Spleen (tissue), 11 donors: ENCODE results near the gene CHMP1B. TPM values are rescaled to one million over a fixed set of nuclear protein-coding genes. Genes with fewer than 3 reads are reported as not detected.

Experiments
- DNase-seq: peaks from one replicate; pipeline ENCODE4 v3.0.0-alpha.2; 2020
- H3K27ac ChIP-seq, 8 donors: fragments of 200-600 bp; sonication (generic) in 7 of 8; 1 replicate in 4 of 8; 2 replicates in 4 of 8; pipeline versions ENCODE4 v1.5.0 to v1.8.0; 2016 to 2021; ENCODE audit warnings: inconsistent platforms in 4 of 8, mild to moderate bottlenecking in 4 of 8, moderate library complexity in 1 of 8
- H3K27me3 ChIP-seq, 7 donors: fragments of 200-600 bp; sonication (generic) in 6 of 7; replicated peaks in 1 of 7; 1 replicate in 4 of 7; 2 replicates in 3 of 7; pipeline versions ENCODE4 v1.5.0 to v1.8.0; 2016 to 2021; ENCODE audit warnings: inconsistent platforms in 3 of 7, mild to moderate bottlenecking in 1 of 7
- H3K36me3 ChIP-seq, 6 donors: fragments of 200-600 bp; sonication (generic) in 5 of 6; 1 replicate in 4 of 6; 2 replicates in 2 of 6; pipeline versions ENCODE4 v1.5.0 to v1.8.0; 2016 to 2021; ENCODE audit warnings: inconsistent platforms in 2 of 6
- H3K4me1 ChIP-seq, 6 donors: fragments of 200-600 bp; sonication (generic) in 5 of 6; 1 replicate in 3 of 6; 2 replicates in 3 of 6; pipeline versions ENCODE4 v1.5.0 to v1.8.0; 2016 to 2021; ENCODE audit warnings: inconsistent platforms in 3 of 6
- H3K4me3 ChIP-seq, 8 donors: fragments of 200-600 bp; sonication (generic) in 7 of 8; 1 replicate in 4 of 8; 2 replicates in 4 of 8; pipeline versions ENCODE4 v1.5.0 to v1.8.0; 2016 to 2021; ENCODE audit warnings: inconsistent platforms in 4 of 8, mild to moderate bottlenecking in 4 of 8, moderate library complexity in 2 of 8
- H3K9me3 ChIP-seq, 8 donors: fragments of 200-600 bp; sonication (generic) in 7 of 8; 1 replicate in 4 of 8; 2 replicates in 4 of 8; pipeline versions ENCODE4 v1.5.0 to v1.8.0; 2016 to 2021; ENCODE audit warnings: inconsistent platforms in 4 of 8
- CTCF ChIP-seq, 11 experiments: fragments of 200-600 bp in 7 of 11; fragments of 450-650 bp in 4 of 11; sonication (generic) in 4 of 11; IDR thresholded peaks in 8 of 11; conservative IDR thresholded peaks in 3 of 11; 1 replicate in 7 of 11; 2 replicates in 4 of 11; pipeline versions ENCODE4 v1.4.0 to v1.8.0; 2016 to 2021; ENCODE audit warnings: antibody characterized with exemption in 11 of 11, inconsistent platforms in 4 of 11, mild to moderate bottlenecking in 1 of 11
- POLR2A ChIP-seq, 3 donors: fragments of 450-650 bp; IDR thresholded peaks; one replicate each; pipeline ENCODE4 v1.5.1; 2017; ENCODE audit warnings: antibody characterized with exemption in 3 of 3, mild to moderate bottlenecking in 1 of 3
- POLR2AphosphoS5 ChIP-seq, 3 donors: sonication (generic); formaldehyde crosslinking; IDR thresholded peaks; one replicate each; pipeline ENCODE4 v1.5.1; 2017; ENCODE audit warnings: antibody characterized with exemption in 3 of 3
- WGBS, 5 donors: extraction: QIAGEN DNeasy Blood & Tissue Kit in 3 of 5; methylation state at CpG; one replicate each; pipeline versions ENCODE4 v1.1.5 to v1.1.7; 2013 to 2018; 5-methylcytosine and 5-hydroxymethylcytosine counted together
- intact Hi-C: fragments of 100-400 bp; cut with DNase I; formaldehyde crosslinking; loops from one replicate; pipeline ENCODE4 v1.15.0; 2023; ENCODE audit warnings: low total_unique reads
- polyA plus RNA-seq, 3 donors: library from polyadenylated mRNA; stranded (reverse); fragments of 200-250 nt; gene quantifications; one replicate each; pipeline ENCODE4 v1.2.1, GENCODE V29; 2013
- total RNA-seq, 7 donors: library from RNA; depleted of rRNA in 3 of 7; stranded (reverse); fragments of >200 nt in 3 of 7; fragmentation: NEBNext Ultra II Directional in 4 of 7; extraction: Animal tissue kit (Norgen Biotek cat#: 25700) in 4 of 7; gene quantifications; one replicate each; pipeline versions ENCODE4 v1.1.0 to v1.2.1, GENCODE V29; 2016 to 2021
- donor health status: healthy with polysubstance abuse.
- donor health status: DM: no; HTN: no; CAD: no; lungs with moderate emphysema.
- donor health status: DM: no; HTN: no; CAD: no.
- donor health status: Bipolar disorder and iron deficiency.
- donor health status: healthy.
- donor health status: DM: no; HTN: no; CAD: no.
- donor health status: DM: yes; HTN: yes; CAD: no.

CHMP1B gene
- total and polyA plus RNA-seq, 10 donors: 33.1 to 58.0 (median 38.7) TPM

GRCh38 chr18:11860594-11861450 lies 9.6 kb downstream of the CHMP1B start:
- WGBS, 5 donors: 75 to 89% (median 86%) methylated on average over 16 to 17 of the region's 17 CpGs
- peaks cover 0 to 8% (median 0%) of the 10 kb centered on the region in 6 donors for H3K36me3 ChIP-seq

GRCh38 chr18:11861583-11862288 lies 10.5 kb downstream of the CHMP1B start:
- intact Hi-C loops: no loop called here
- Histone ChIP-seq H3K4me1 (peaks cover 0 to 20% (median 7%) of the 10 kb centered on the region in 6 donors), H3K36me3 (no peaks in the 10 kb centered on the region), H3K27ac (no peak overlapping the region), H3K4me3 (no peak overlapping the region), H3K27me3 (no peaks in the 10 kb centered on the region), H3K9me3 (no peaks in the 10 kb centered on the region)
- peak; percentile 52 for DNase-seq
- no peak for TF ChIP-seq CTCF (IDR thresholded peaks at IDR 0.05 in 8 of 11, conservative IDR thresholded peaks at IDR 0.05 in 3 of 11)
- no peak for TF ChIP-seq POLR2A (IDR thresholded peaks at IDR 0.05)
- 87 to 93% (median 92%) methylated on average over 19 to 20 of the region's 20 CpGs for WGBS, 5 donors

More at GRCh38 chr18:11860594-11861450, 9.6 kb downstream of the CHMP1B start:
- intact Hi-C loops: no loop called here
- H3K4me1 ChIP-seq: peaks cover 0 to 28% (median 8%) of the 10 kb centered on the region in 6 donors
- TF ChIP-seq CTCF (IDR thresholded peaks at IDR 0.05 in 8 of 11, conservative IDR thresholded peaks at IDR 0.05 in 3 of 11): no peak
- H3K4me3 ChIP-seq: no peak overlapping the region
- peak; percentile 64 for DNase-seq
- H3K9me3 ChIP-seq: no peaks in the 10 kb centered on the region
- no peaks in the 10 kb centered on the region for H3K27me3 ChIP-seq
- no peak overlapping the region for H3K27ac ChIP-seq

GRCh38 chr18:11862468-11863137 lies 11.4 kb downstream of the CHMP1B start:
- Histone ChIP-seq H3K9me3 (no peaks in the 10 kb centered on the region), H3K4me3 (no peak overlapping the region), H3K27ac (no peak overlapping the region), H3K4me1 (peaks cover 0 to 11% (median 4%) of the 10 kb centered on the region in 6 donors), H3K27me3 (no peaks in the 10 kb centered on the region), H3K36me3 (no peaks in the 10 kb centered on the region)
- DNase-seq: no peak
- intact Hi-C loops: no loop called here
- WGBS, 5 donors: 67 to 80% (median 68%) methylated on average over 6 of the region's 6 CpGs
- TF ChIP-seq CTCF (IDR thresholded peaks at IDR 0.05 in 8 of 11, conservative IDR thresholded peaks at IDR 0.05 in 3 of 11) (no peak), POLR2AphosphoS5 (IDR thresholded peaks at IDR 0.05) (no peak), POLR2A (IDR thresholded peaks at IDR 0.05) (no peak)
